HK-2 (cell line): ENCODE results near the gene KIF1B.
A peak's percentile ranks its signal among the peaks of the same experiment; 100 is the strongest.
"Not testable (repeated sequence)": the region's sequence is repeated elsewhere in the genome, so short reads cannot be mapped to it uniquely, and the experiment has no call there.

ENCODE experiments used
- DNase-seq: peaks from one replicate; pipeline ENCODE4 v3.0.0-alpha.2; 2018; ENCODE audit not compliant: unreplicated experiment

Gene KIF1B

DNA sequence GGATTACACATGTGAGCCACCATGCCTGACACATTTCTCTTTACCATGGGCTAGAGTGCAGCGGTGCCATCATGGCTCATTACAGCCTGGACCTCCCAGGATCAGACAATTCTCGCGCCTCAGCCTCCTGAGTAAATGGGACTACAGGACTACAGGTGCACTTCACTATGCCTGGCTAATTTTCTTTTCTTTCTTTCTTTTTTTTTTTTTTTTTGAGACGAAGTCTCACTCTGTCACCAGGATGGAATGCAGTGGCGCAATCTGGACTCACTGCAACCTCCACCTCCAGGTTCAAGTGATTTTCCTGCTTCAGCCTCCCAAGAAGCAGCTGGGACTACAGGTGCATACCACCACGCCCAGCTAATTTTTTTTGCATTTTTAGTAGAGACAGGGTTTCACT is 14.8 kb upstream of the KIF1B start:
- peak; percentile 22 for DNase-seq

DNA sequence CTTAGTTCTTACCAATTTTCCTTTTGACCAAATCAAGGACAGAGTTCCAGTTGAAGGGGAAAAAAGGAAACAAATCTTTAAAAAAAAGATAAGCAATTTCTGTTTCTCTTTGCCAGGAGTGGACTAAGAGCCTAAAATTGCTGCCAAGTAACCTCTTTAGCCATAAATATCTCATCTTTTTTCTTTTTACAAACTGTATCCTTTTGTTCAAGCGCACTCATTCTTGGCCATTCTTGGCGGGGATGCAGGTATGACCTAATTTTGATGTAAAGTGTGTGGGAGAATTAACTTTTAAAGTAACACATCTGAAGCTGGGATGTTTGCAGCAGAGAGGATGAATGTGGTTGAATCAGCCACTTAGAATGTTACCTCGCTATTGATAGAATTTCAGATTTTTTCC is 13.4 kb upstream of the KIF1B start:
- no peak for DNase-seq

DNA sequence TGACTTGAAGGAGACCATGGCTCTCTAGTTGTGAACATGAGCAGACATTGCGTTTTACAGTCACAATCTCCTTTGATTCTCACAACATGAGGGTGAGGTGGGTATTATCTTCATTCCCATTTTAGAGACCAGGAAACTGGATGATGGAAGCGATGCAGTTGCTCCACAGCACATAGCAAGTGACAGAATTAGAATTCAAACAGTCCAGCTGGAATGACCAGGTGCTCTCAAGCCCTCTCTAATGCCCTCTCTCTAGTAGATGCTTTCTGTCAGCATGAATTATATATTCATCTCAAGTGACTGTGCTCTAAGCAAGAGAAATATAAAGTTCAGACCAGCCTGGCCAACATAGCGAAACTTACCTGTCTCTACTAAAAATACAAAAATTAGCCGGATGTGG is 9.8 kb upstream of the KIF1B start:
- DNase-seq: no peak

DNA sequence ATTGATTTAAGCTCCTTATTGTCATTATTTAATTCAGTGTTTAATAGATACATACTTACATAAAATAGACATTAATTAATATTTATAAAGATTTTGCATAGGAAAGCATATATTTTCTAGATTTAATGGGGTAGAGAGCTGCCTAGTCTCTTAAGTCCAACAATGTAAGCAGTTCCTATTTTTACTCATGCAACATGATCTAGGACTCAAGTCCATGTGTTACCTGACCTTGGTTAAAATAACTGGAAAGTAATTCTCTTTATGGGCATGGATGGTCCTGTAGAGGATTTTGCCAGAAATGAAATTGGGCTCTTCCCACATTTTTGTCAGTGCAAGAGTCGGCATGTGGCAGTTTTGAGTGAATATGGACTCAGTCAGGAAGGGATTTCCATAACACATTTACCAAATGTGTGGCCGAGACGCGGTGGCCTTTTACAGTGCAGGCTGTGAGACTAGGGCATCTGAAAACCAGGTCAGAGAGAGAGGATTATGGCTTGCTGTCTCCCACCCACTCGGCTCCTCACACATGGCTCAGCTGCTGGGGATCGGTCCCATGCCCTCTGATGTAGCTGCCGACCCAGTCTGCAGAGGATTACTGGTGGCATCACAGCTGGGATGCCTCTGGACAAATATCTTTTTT is 6.2 kb upstream of the KIF1B start:
- no peak for DNase-seq

DNA sequence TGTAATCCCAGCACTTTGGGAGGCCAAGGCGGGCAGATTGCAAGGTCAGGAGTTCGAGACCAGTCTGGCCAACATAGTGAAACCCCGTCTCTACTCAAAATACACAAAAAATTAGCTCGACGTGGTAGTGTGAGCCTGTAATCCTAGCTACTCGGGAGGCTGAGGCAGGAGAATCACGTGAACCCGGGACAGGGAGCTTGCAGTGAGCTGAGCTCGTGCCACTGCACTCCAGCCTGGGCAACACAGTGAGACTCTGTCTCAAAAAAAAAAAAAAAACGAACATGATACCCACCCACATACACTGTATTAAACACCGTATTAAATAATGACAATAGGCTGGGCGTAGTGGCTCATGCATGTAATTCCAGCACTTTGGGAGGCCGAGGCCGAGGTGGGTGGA is 5.2 kb upstream of the KIF1B start:
- not testable (repeated sequence) for DNase-seq

DNA sequence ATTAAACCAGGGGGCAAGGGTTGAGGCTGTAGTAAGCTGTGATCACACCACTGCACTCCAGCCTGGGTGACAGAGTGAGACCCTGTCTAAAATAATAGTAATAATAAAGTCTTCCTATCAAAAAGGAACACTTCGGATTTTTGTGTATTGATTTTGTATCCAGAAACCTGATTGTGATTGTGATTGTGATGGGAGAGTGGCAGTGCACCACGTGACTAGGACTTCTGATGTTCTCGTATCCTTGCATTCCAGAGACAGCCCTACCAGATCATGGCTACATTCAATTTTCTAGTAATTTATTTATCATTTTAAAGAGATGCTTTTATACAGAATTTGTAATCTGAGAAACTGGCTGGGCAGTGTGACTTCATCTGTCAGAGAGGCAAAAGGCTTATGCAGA is 2.6 kb upstream of the KIF1B start:
- DNase-seq: no peak

DNA sequence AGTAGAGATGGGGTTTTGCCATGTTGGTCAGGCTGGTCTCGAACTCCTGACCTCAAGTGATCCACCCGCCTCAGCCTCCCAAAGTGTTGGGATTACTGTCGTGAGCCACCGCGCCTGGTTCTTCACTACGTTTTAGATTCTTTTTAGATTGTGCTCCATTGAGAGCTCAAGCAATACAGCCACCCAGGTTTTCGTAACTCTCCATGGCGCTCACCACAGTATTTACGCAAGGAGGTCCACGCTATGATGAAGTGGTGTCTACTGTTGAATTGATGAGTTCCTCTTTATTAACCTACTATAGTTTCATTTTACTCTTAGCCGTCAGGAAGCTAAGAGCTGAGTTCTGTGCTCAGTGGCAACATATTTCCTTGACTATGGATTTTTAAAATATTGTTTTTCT is 1.8 kb upstream of the KIF1B start:
- DNase-seq: no peak

DNA sequence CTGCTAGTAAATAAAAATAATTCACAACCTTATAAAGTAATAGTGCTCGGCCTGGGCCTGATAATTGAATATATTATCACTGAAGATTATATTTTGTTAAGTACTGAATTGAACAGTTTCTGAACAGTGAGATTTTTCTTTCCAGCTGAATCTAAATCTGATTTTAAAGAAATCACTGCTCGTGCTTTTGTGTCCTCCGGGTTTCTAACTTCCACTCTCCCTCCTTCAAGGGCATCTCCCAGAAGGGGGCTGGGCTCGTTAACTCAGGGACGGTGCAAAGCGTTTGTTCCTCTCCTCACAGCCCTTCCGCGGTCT is 823 bp upstream of the KIF1B start:
- DNase-seq: no peak

DNA sequence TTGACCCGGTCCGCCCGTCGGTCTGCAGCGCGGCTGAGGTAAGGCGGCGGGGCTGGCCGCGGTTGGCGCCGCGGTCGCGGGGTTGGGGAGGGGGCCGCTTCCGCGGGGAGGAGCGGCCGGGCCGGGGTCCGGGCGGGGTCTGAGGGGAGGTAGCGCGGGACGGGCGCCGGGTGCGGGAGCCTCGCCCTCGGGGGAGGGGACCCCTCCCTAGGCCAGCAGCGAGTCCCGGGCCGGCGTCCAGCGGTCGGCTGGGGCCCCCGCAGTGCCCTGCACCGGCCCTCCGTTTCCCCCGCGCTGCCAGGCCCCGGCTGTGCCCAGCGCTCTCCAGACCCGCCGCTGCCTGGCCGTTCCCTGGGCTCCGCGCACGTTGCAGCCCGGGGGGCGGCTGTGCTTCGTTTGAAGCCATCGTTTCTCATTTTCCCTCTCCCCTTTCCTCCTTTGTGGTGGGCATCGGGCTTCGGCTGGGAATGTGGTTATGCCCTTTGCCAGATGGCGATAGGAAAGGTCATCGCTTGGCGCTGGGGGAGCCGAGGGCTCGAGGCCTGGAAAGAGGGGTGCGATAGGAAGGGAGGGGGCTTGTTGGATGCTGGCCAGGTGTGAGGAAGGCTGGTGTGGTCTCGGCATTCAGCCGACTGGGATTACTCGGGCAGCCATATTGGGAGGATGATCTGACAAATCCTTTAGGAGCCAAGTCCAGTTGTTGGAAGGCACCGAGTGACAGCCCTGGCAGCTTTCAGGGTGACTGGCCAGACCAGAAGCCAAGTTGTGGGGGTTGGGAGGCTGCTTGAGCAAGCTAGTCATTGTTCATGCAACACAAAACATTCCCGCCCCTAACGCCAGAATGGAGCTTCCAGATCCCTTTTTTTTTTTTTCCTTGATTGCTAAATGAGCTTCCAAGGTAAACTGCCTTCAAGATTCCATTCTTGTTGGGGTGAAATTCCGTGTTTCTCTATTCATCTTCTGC is 753 bp downstream of the KIF1B start:
- peak; percentile 82 for DNase-seq

DNA sequence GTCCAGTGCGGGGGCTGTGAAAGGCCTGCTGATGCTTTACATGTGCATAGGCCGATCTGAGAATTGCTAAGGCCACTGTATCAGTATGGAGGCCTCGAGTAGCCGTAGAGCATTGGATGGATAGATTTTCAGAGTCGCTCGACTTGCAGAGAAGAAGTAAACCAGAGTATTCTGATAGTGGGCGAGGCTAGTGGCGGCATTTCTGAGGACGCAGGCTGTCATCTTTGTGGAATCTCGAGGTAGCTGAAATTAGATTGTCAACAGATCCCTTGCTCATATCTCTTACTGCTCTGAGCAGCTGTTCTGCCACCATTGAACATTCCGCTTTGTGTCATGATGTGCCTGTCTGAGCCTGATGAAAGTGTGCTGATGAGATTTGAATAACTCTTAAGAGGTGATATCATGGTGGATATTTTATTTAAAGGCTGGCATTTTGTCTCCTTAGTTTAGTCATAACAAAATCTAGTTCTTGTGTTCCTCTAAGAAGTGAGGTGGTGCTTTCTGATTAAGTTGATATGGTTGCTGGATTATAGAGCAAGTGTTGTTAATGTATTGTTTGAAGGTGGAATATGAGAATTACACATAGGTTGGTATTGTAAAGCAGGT is 1.5 kb downstream of the KIF1B start:
- DNase-seq: no peak

DNA sequence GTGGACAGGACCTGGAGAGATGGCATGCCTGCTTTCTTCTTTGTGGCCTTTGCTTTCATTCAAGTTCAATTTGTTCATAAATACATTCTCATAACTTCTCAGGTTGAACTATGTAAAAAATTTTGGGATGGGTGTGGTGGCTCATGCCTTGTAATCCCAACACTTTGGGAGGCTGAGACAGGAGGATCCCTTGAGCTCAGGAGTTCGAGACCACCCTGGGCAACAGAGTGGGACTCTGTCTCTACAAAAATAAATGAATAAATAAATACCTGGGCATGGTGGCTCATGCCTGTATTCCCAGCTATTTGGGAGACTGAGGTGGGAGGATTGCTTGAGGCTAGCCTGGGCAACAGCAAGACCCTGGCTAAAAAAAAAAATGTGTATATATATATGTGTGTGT is 2.1 kb downstream of the KIF1B start:
- no peak for DNase-seq

DNA sequence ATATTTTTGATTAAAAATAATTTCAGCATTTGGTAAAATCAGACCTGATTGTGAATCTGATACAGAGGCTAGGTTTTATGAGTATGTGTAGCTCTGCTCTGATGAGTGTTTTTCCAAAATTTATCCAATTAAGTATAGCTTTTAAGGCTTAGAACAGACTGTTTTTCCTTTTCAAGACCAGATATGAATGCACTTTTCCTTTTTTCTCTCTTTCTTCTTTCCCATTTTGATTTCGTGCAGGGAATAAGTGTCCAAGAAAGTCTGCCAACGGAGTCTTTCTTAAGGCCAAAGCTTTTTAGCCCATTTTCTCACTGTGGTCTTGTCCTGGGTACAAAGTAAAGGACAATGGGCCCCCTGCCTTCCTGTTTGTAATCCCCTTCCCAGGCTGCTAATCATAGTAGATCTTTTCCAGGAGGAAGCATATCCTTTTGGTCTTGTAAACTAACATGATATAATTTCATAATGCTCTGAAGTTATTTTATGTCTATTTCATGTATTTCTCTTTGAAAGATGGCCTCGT is 2.9 kb downstream of the KIF1B start:
- no peak for DNase-seq

DNA sequence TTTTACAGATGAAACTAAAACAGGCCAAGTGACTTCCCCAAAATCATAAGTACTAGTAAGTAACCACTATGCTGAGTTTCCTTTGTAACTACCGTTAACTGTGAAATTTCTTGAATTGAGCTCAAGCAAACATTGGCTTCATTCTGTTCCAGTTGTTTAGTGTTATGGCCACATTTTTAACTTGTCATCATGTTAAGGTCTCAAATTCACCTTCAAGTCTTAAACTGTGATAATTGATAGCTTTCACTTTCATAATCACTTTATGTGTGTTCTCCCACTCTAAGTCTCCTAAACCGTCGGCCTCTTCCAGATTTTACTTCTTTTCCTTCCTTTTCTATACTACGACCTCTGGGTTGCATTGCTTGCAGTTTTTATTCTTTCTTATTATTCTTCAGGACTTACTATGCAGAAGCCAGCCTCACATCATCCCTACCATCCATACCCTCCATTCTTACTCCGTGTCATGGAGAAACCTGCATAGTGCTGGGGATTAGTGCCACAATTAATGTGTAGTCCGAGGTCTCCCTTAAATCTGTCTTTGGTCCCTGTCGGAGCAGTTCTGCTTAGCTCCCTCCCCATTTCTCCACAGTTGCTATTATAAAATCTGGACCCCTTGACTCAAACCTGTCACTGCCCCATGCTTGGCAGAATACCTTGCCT is 5.8 kb downstream of the KIF1B start:
- DNase-seq: no peak

DNA sequence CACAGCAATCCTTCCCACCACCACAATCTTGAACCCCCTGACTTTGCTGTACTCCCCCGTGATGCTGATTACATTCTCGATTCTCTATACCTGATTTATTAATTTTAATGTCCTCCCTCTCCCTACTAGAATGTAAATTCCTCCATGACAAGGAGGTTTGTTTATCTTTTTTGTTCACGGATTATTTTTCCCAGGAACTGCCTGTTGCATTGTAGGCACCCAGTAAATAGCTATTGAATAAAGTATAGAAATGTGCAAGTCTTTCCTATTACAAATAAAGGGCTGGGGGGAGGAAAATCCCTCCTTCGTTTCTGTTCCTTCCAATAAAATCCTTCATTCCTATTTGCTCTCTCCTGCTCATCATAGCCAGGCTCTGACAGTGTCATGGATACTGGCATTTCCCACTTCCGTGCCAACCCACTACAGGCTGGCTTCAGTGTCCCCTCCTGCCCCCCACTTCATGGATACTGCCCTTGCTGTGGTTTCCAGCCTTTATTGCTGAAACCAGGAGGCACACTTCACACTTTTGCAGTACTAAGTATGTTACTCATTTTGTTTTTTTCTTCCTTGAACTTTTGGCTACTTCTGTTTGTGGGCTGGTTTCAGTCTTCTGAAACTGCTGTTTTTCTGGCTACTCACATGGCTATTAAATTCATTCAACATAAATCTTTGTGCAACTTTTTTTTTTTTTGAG is 7.5 kb downstream of the KIF1B start:
- no peak for DNase-seq

DNA sequence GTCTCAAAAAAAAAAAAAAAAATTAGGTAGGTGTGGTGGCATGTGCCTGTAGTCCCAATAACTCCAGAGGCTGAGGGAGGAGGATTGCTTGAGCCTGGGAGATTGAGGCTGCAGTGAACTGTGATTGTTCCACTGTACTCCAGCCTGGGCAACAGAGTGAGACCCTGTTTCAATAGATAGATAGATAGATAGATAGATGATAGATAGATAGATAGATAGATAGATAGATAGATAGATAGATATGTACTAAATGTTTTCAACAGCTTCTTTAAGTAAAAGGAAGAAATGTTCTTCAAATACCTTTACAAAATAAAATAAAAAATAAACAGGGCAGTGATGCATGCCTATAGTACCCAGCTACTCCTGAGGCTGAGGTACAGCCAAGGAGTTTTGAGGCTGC is 9.8 kb downstream of the KIF1B start:
- no peak for DNase-seq

DNA sequence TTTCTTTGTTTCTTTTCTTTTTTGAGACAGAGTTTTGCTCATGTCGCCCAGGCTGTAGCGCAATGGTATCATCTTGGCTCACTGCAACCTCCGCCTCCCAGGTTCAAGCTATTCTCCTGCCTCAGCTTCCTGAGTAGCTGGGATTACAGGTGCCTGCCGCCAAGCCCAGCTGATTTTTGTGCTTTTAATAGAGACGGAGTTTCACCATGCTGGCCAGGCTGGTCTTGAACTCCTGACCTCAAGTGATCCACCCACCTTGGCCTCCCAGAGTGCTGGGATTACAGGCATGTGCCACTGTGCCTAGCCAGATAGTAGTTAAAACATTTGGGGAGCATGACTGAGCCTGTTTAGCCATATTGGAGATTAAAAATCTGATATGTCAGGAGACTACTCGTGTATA is 10.3 kb downstream of the KIF1B start:
- DNase-seq: not testable (repeated sequence)

DNA sequence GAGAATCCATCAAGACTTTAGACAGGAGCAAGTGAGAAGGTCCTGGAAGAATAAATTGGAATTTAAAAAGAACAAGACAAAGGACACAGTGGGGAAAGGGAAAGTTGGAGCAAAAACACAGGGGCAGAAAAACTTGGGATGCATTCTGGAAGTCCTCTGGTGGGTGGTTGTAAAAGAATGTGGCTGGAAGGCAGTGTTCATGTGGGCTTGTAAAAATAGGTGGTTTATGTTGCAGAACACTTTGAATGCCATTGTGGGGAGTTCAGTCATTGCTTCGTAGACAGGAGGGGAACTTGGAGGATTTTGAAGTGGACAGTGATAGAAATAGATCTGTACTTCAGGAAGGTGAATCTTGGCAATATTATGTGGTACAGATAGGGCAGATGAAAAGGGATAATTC is 15.2 kb downstream of the KIF1B start:
- DNase-seq: no peak

DNA sequence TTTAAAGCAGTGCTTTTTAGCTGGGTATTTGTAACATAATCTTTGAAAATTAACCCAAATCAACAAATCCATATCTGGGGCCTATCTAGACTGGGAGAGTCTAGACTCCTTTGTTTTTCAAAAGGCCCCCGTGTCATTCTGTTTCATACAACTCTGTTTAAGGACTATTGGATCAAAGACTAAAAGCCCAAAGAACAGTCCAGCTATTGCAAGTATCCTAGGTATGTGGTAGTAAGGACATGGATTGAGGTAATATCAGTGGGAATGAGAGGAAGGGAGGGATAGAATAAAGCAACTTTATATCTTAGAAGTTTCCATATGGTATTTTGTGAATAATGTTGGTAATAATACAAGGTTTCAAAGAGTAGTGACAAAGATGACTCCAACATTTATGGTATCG is 18.2 kb downstream of the KIF1B start:
- no peak for DNase-seq

DNA sequence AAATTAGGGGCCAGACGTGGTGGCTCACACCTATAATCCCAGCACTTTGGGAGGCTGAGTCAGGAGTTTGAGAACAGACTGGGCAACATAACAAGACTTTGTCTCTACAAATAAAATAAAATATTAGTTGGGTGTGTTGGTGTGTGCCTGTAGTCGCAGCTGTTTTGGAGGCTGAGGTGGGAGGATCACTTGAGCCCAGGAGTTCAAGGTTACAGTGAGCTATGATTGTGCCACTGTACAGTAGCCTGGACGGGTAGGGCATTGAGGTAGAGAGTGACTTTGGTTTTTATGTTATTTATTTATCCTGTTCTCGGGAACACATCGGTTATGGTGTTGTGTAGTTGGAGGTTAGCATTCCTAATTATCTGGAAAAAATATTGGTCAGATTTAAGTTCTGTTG is 19.5 kb downstream of the KIF1B start:
- no peak for DNase-seq

DNA sequence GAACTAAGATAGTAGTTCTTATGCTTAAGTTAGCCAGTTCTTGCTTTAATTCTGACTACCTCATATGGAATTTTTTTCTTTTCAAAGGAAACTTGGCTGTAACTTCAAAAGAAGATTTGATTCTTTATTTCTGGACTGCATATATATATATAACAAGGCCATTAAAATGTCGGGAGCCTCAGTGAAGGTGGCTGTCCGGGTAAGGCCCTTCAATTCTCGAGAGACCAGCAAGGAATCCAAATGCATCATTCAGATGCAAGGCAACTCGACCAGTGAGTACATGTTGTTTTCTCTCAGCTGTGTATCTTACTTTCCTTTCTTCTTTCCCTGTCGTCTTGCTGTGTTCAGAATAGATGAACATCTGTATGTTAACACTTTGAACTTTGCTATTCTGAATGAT is 21.8 kb downstream of the KIF1B start:
- no peak for DNase-seq

DNA sequence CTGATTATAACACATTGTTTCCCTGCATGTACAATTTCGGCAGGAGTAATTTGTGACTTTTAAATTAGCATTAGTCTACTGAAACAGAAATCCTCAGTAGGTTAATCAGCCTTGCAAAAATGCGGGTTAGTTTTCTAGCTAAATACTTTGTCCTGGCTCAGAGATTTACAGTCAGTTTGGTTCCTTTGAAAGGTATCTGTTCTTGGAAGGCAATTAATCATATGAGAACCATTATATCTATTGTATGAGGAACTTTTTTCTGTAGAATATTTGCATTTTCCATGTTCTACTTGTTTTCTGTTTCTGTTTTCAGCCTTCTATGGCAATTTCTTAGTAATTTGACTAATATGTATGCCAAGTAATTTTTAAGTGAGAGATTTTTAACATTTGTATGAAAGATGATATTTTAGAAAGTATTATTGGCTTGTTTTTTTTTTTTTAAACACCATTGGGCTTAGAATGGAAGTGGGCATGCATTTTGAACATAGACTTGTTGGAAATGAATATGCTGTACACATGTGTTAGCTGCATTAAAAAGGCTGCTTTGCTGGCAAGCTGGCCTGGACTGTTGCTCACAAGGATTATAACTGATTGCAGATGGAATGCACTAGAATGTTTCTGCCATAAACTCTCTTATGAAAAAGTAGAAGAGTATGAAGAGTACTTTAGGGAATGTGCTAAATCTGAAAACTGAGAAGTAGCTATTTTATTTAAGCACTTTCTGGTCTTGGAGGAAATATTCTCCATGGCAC is 26.2 kb downstream of the KIF1B start:
- DNase-seq: no peak
